ENCODE measurements around the gene FAM107B.

GRCh38 chr10:14784459-14785055 is 9.9 kb upstream of the FAM107B start:
- TF ChIP-seq EZH2phosphoT487 (IDR thresholded peaks at IDR 0.05; ENCODE audit: insufficient read depth, low read depth), result no peak
- no peak for TF ChIP-seq EZH2 (IDR thresholded peaks at IDR 0.05; ENCODE audit: insufficient read depth, poor library complexity, severe bottlenecking)

Measured in GM23248 (cell line).